Thyroid gland (tissue), 4 donors: ENCODE data around the gene RANBP9. TPM values are rescaled to one million over a fixed set of nuclear protein-coding genes. Genes with fewer than 3 reads are reported as not detected.

Experiments
- DNase-seq, 2 donors: peaks; one replicate each; pipeline ENCODE4 v3.0.0-alpha.2; 2019
- H3K27ac ChIP-seq, 3 donors: fragments of 200-600 bp; sonication (generic); 1 replicate in 2 of 3; 2 replicates in 1 of 3; pipeline ENCODE4 v1.5.1; 2016 to 2019; ENCODE audit warnings: mild to moderate bottlenecking in 1 of 3, moderate library complexity in 1 of 3
- H3K27me3 ChIP-seq: fragments of 200-600 bp; sonication (generic); one replicate; pipeline ENCODE4 v1.5.1; 2019
- H3K36me3 ChIP-seq, 2 donors: fragments of 200-600 bp; sonication (generic); one replicate each; pipeline ENCODE4 v1.5.1; 2016 to 2019
- H3K4me1 ChIP-seq, 2 donors: fragments of 200-600 bp; sonication (generic); one replicate each; pipeline ENCODE4 v1.5.1; 2017 to 2019
- H3K4me3 ChIP-seq, 3 donors: fragments of 200-600 bp; sonication (generic); replicated peaks in 1 of 3; 1 replicate in 2 of 3; 2 replicates in 1 of 3; pipeline ENCODE4 v1.5.1; 2016; ENCODE audit warnings: mild to moderate bottlenecking in 1 of 3
- H3K9me3 ChIP-seq: fragments of 200-600 bp; sonication (generic); one replicate; pipeline ENCODE4 v1.5.1; 2017
- POLR2A ChIP-seq, 2 donors: fragments of 450-650 bp; IDR thresholded peaks; one replicate each; pipeline ENCODE4 v1.6.1; 2017; ENCODE audit warnings: antibody characterized with exemption in 2 of 2, mild to moderate bottlenecking in 2 of 2, moderate library complexity in 1 of 2
- WGBS, 2 donors: methylation state at CpG; one replicate each; pipeline ENCODE4 v1.1.5; 2017; 5-methylcytosine and 5-hydroxymethylcytosine counted together
- intact Hi-C: fragments of 100-400 bp; cut with DNase I; formaldehyde crosslinking; loops from one replicate; pipeline ENCODE4 v1.15.1; 2023
- total RNA-seq, 4 donors: library from RNA; depleted of rRNA; stranded (reverse); fragments of >200 nt; gene quantifications; one replicate each; pipeline ENCODE4 v1.2.3, GENCODE V29; 2016
- TF ChIP-seq, protein P1 (sequence below), 6 experiments: fragments of 200-600 bp in 3 of 6; fragments of 450-650 bp in 3 of 6; sonication (generic) in 3 of 6; IDR thresholded peaks; one replicate each; pipeline ENCODE4 v1.5.1; 2016 to 2019; ENCODE audit warnings: antibody characterized with exemption in 6 of 6, mild to moderate bottlenecking in 2 of 6, inconsistent platforms in 1 of 6, moderate library complexity in 1 of 6

Gene RANBP9
- total RNA-seq, 4 donors from 2014 or later = 26.8 to 42.6 (median 32.4) TPM

- DNase-seq = no peak
- Histone ChIP-seq H3K9me3 (no peaks in the 10 kb centered on the region), H3K4me3 (no peak overlapping the region), H3K27me3 (no peaks in the 10 kb centered on the region), H3K27ac (peak overlapping the region; percentile 25 to 97 (median 89)), H3K4me1 (peaks cover 15 to 23% of the 10 kb centered on the region in 2 donors), H3K36me3 (no peaks in the 10 kb centered on the region)
- WGBS, 2 donors = 5 to 9% methylated on average over 5 of the region's 5 CpGs
- intact Hi-C loops = no loop called here
- no peak for TF ChIP-seq POLR2A (IDR thresholded peaks at IDR 0.05)
- TF ChIP-seq, protein P1, sequence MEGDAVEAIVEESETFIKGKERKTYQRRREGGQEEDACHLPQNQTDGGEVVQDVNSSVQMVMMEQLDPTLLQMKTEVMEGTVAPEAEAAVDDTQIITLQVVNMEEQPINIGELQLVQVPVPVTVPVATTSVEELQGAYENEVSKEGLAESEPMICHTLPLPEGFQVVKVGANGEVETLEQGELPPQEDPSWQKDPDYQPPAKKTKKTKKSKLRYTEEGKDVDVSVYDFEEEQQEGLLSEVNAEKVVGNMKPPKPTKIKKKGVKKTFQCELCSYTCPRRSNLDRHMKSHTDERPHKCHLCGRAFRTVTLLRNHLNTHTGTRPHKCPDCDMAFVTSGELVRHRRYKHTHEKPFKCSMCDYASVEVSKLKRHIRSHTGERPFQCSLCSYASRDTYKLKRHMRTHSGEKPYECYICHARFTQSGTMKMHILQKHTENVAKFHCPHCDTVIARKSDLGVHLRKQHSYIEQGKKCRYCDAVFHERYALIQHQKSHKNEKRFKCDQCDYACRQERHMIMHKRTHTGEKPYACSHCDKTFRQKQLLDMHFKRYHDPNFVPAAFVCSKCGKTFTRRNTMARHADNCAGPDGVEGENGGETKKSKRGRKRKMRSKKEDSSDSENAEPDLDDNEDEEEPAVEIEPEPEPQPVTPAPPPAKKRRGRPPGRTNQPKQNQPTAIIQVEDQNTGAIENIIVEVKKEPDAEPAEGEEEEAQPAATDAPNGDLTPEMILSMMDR (IDR thresholded peaks at IDR 0.05) = no peak
These were observed 2.9 kb downstream of the RANBP9 start for GRCh38 chr6:13708736-13709135.

- H3K9me3 ChIP-seq = no peaks in the 10 kb centered on the region
- no peaks in the 10 kb centered on the region for H3K27me3 ChIP-seq
- intact Hi-C loops = no loop called here
- TF ChIP-seq POLR2A (IDR thresholded peaks at IDR 0.05) = no peak
- TF ChIP-seq, protein P1 (IDR thresholded peaks at IDR 0.05) = no peak
- peaks cover 3 to 29% of the 10 kb centered on the region in 2 donors for H3K4me1 ChIP-seq
- no peak overlapping the region for H3K4me3 ChIP-seq
- no peak overlapping the region for H3K27ac ChIP-seq
- no peak for DNase-seq
- H3K36me3 ChIP-seq = no peaks in the 10 kb centered on the region
These were observed 8.1 kb downstream of the RANBP9 start for GRCh38 chr6:13703496-13703895.

DNA sequence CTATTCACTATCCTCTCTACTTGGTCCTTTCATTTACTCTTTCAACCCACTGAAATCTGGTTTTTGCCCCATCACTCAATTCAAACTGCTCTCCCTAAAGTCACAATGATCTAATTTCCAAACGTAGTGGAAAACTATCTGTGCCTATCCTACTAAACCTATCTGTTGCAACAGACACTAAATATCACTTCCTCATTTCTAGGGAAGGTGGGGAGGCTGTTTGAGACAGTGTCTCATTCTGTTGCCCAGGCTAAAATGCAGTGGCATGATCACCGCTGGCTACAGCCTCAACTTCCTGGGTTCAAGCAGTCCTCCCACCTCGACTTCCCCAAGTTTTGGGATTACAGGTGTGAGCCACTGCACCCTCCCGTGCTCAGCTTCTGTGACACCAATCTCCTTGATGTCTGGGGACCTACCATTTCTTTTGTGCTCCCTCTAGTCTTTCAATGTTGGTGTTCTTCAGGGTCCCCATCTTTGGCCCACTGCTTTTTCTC is 8.8 kb downstream of the RANBP9 start:
- no peaks in the 10 kb centered on the region for H3K36me3 ChIP-seq
- H3K4me3 ChIP-seq = no peak overlapping the region
- H3K27me3 ChIP-seq = no peaks in the 10 kb centered on the region
- 83 to 94% methylated on average over 4 of the region's 4 CpGs for WGBS, 2 donors
- peaks cover 0 to 23% of the 10 kb centered on the region in 2 donors for H3K4me1 ChIP-seq
- intact Hi-C loops = no loop called here
- no peak for DNase-seq
- no peak overlapping the region for H3K27ac ChIP-seq
- TF ChIP-seq POLR2A (IDR thresholded peaks at IDR 0.05) = no peak
- TF ChIP-seq, protein P1 (IDR thresholded peaks at IDR 0.05) = no peak
- no peaks in the 10 kb centered on the region for H3K9me3 ChIP-seq

DNA sequence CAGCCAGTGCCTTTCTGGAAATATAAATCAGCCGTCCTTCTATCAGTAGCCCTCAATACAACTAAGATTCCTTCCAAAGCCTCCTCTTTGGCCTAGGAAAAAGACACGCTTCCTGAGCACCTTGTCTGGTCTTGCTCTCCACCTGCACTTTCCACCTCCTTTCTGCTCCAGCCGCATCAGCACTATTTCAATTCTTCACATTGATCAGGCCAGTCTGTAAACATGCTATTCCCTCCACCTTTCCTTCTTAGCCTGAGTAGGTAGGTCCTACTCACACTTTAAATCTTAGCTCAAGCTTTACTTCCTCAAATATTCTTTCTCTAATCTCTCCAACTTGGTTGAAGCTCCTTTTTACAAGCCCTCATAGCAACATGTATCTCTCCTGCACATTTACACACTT is 11.4 kb downstream of the RANBP9 start:
- peaks cover 6 to 25% of the 10 kb centered on the region in 2 donors for H3K4me1 ChIP-seq
- no peak for DNase-seq
- intact Hi-C loops = no loop called here
- WGBS, 2 donors = 97 to 98% methylated on average over 3 of the region's 3 CpGs
- H3K36me3 ChIP-seq = no peaks in the 10 kb centered on the region
- no peak overlapping the region for H3K4me3 ChIP-seq
- no peak overlapping the region for H3K27ac ChIP-seq
- no peaks in the 10 kb centered on the region for H3K27me3 ChIP-seq
- H3K9me3 ChIP-seq = no peaks in the 10 kb centered on the region
- no peak for TF ChIP-seq POLR2A (IDR thresholded peaks at IDR 0.05)
- TF ChIP-seq, protein P1 (IDR thresholded peaks at IDR 0.05) = no peak

DNA sequence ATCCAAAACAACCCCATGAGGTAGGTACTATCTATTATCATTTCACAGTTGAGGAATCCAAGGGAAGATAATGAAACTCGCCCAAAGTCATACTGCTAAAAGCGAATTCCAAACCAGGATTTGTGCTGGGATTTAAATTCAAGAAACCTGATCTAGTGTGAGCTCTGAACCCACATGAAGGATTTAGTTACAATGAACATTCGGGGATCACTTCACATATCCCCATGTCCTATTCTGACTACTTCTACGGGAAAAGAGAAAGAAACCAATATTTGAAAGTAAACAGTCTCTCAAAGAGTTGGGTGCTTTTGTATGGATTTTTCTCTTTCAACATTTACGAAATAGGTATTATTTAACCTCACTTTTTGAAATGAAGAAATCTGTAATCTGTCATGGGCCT is 12.9 kb downstream of the RANBP9 start:
- H3K4me1 ChIP-seq = peaks cover 6 to 30% of the 10 kb centered on the region in 2 donors
- H3K27me3 ChIP-seq = no peaks in the 10 kb centered on the region
- no peak overlapping the region for H3K4me3 ChIP-seq
- intact Hi-C loops = no loop called here
- DNase-seq = no peak
- no peaks in the 10 kb centered on the region for H3K9me3 ChIP-seq
- H3K36me3 ChIP-seq = no peaks in the 10 kb centered on the region
- TF ChIP-seq, protein P1 (IDR thresholded peaks at IDR 0.05) = no peak
- TF ChIP-seq POLR2A (IDR thresholded peaks at IDR 0.05) = no peak
- H3K27ac ChIP-seq = no peak overlapping the region
- WGBS, 2 donors = 95 to 96% methylated on average over 5 of the region's 5 CpGs
